BE2C (cell line): ENCODE data around the gene RHOH.

Experiments used
- DNase-seq: peaks from one replicate; pipeline ENCODE4 v3.0.0-alpha.2; 2020
- H3K27me3 ChIP-seq: fragments of 250-450 bp; sonication (Bioruptor Pico); 2 replicates; pipeline ENCODE4 v1.5.1; 2020; ENCODE audit warnings: mild to moderate bottlenecking
- H3K36me3 ChIP-seq: fragments of 250-450 bp; sonication (Bioruptor Pico); 2 replicates; pipeline ENCODE4 v1.5.1; 2020; ENCODE audit warnings: mild to moderate bottlenecking
- H3K4me1 ChIP-seq: fragments of 250-450 bp; sonication (Bioruptor Pico); 2 replicates; pipeline ENCODE4 v1.5.1; 2020
- H3K4me3 ChIP-seq: 2 replicates; pipeline ENCODE4 v1.5.1; 2011; ENCODE audit warnings: low read depth, low read length
- H3K9me3 ChIP-seq: fragments of 250-450 bp; sonication (Bioruptor Pico); 2 replicates; pipeline ENCODE4 v1.5.1; 2020
- CTCF ChIP-seq: IDR thresholded peaks from 2 replicates; pipeline ENCODE4 v1.5.1; 2012; ENCODE audit warnings: mild to moderate bottlenecking, low read depth, low read length

Gene RHOH

GRCh38 chr4:40199999-40200874 lies 3.4 kb downstream of the RHOH start:
- no peaks in the 10 kb centered on the region for H3K4me1 ChIP-seq
- TF ChIP-seq CTCF = no peak
- no peaks in the 10 kb centered on the region for H3K27me3 ChIP-seq
- no peak overlapping the region for H3K4me3 ChIP-seq
- no peak for DNase-seq
- no peaks in the 10 kb centered on the region for H3K36me3 ChIP-seq
- H3K9me3 ChIP-seq = no peaks in the 10 kb centered on the region

GRCh38 chr4:40200875-40201801 lies 4.3 kb downstream of the RHOH start:
- no peak for TF ChIP-seq CTCF
- Histone ChIP-seq H3K4me1 (no peaks in the 10 kb centered on the region), H3K36me3 (no peaks in the 10 kb centered on the region), H3K27me3 (no peaks in the 10 kb centered on the region), H3K9me3 (no peaks in the 10 kb centered on the region), H3K4me3 (no peak overlapping the region)
- DNase-seq = no peak

GRCh38 chr4:40201898-40202297 lies 5.1 kb downstream of the RHOH start:
- H3K4me1 ChIP-seq = no peaks in the 10 kb centered on the region

GRCh38 chr4:40202474-40202873 lies 5.6 kb downstream of the RHOH start:
- Histone ChIP-seq H3K9me3 (no peaks in the 10 kb centered on the region), H3K36me3 (no peaks in the 10 kb centered on the region), H3K4me1 (no peaks in the 10 kb centered on the region), H3K4me3 (no peak overlapping the region), H3K27me3 (no peaks in the 10 kb centered on the region)
- TF ChIP-seq CTCF = no peak
- DNase-seq = no peak

More at GRCh38 chr4:40201898-40202297, 5.1 kb downstream of the RHOH start:
- no peaks in the 10 kb centered on the region for H3K27me3 ChIP-seq
- no peaks in the 10 kb centered on the region for H3K36me3 ChIP-seq
- H3K9me3 ChIP-seq = no peaks in the 10 kb centered on the region
- TF ChIP-seq CTCF = no peak
- H3K4me3 ChIP-seq = no peak overlapping the region
- DNase-seq = no peak

GRCh38 chr4:40204507-40205258 lies 7.9 kb downstream of the RHOH start:
- Histone ChIP-seq H3K27me3 (no peaks in the 10 kb centered on the region), H3K36me3 (no peaks in the 10 kb centered on the region), H3K4me3 (no peak overlapping the region), H3K9me3 (no peaks in the 10 kb centered on the region), H3K4me1 (no peaks in the 10 kb centered on the region)
- no peak for DNase-seq
- TF ChIP-seq CTCF = no peak
